Activated CD4-positive, alpha-beta memory T cell treated with anti-CD3 and anti-CD28 coated beads, Interleukin-2, amount 10 ng/mL, durations not matched to agents 7 days and 5 days (primary cell): Measurements from ENCODE around the gene KLHL4. TPM values are rescaled to one million over a fixed set of nuclear protein-coding genes. Genes with fewer than 3 reads are reported as not detected.
"Not testable (repeated sequence)": the region's sequence is repeated elsewhere in the genome, so short reads cannot be mapped to it uniquely, and the experiment has no call there.

Experiments used
- CTCF ChIA-PET: fragments of 350-600 bp; sonication (Branson Sonifier 250); formaldehyde crosslinking; loops from one replicate; lab custom pipeline; 2021; ENCODE audit warnings: antibody characterized with exemption, inconsistent platforms; lab: Charles Lee
- POLR2A ChIA-PET: fragments of 350-600 bp; sonication (Branson Sonifier 250); formaldehyde crosslinking; loops from one replicate; lab custom pipeline; 2021; ENCODE audit warnings: antibody characterized with exemption; lab: Charles Lee
- DNase-seq: peaks from one replicate; pipeline ENCODE4 v3.0.0-alpha.2; 2020
- H3K27ac Mint-ChIP-seq: one replicate; pipeline ENCODE4 v1.8.0; 2021; ENCODE audit warnings: mild to moderate bottlenecking, mixed read lengths
- H3K27me3 Mint-ChIP-seq: one replicate; pipeline ENCODE4 v1.8.0; 2021; ENCODE audit warnings: mixed read lengths
- H3K36me3 Mint-ChIP-seq: one replicate; pipeline ENCODE4 v1.8.0; 2021; ENCODE audit warnings: low read depth, mixed read lengths
- H3K4me1 Mint-ChIP-seq: one replicate; pipeline ENCODE4 v1.8.0; 2021; ENCODE audit warnings: mixed read lengths
- H3K4me3 Mint-ChIP-seq: one replicate; pipeline ENCODE4 v1.8.0; 2021; ENCODE audit warnings: mild to moderate bottlenecking, mixed read lengths
- H3K9me3 Mint-ChIP-seq: one replicate; pipeline ENCODE4 v1.8.0; 2021; ENCODE audit warnings: mixed read lengths
- total RNA-seq, 2 experiments: library from RNA; stranded (reverse); gene quantifications; one replicate each; pipeline ENCODE4 v1.2.3, GENCODE V29; 2021

Gene KLHL4
- total RNA-seq, 2 experiments from 2014 or later, result 0.05 to 0.08 TPM

GRCh38 chrX:87688113-87688748 lies 170.6 kb downstream of the KLHL4 start:
- H3K27ac Mint-ChIP-seq, H3K9me3 Mint-ChIP-seq, H3K4me1 Mint-ChIP-seq, H3K27me3 Mint-ChIP-seq, CTCF ChIA-PET, H3K4me3 Mint-ChIP-seq, H3K36me3 Mint-ChIP-seq, POLR2A ChIA-PET, DNase-seq: not testable (repeated sequence)

- H3K4me3 Mint-ChIP-seq, H3K9me3 Mint-ChIP-seq, POLR2A ChIA-PET, H3K4me1 Mint-ChIP-seq, H3K27me3 Mint-ChIP-seq, H3K36me3 Mint-ChIP-seq, DNase-seq, CTCF ChIA-PET, H3K27ac Mint-ChIP-seq: not testable (repeated sequence)
Measured at GRCh38 chrX:87689218-87689617, 171.6 kb downstream of the KLHL4 start.

- Mint-ChIP-seq H3K27ac (no peak overlapping the region), H3K4me1 (no peaks in the 10 kb centered on the region)
- CTCF ChIA-PET, result no interaction called here
Measured at GRCh38 chrX:87693204-87693603, 175.6 kb downstream of the KLHL4 start.

GRCh38 chrX:87697409-87697808 lies 179.8 kb downstream of the KLHL4 start:
- no peaks in the 10 kb centered on the region for H3K27me3 Mint-ChIP-seq
- H3K36me3 Mint-ChIP-seq, result no peaks in the 10 kb centered on the region
- POLR2A ChIA-PET, result no interaction called here
- H3K9me3 Mint-ChIP-seq, result no peaks in the 10 kb centered on the region
- no peak overlapping the region for H3K27ac Mint-ChIP-seq
- CTCF ChIA-PET, result no interaction called here
- no peak overlapping the region for H3K4me3 Mint-ChIP-seq
- DNase-seq, result no peak
- no peaks in the 10 kb centered on the region for H3K4me1 Mint-ChIP-seq

More at GRCh38 chrX:87693204-87693603, 175.6 kb downstream of the KLHL4 start:
- H3K9me3 Mint-ChIP-seq, result no peaks in the 10 kb centered on the region
- POLR2A ChIA-PET, result no interaction called here
- H3K4me3 Mint-ChIP-seq, result no peak overlapping the region
- H3K36me3 Mint-ChIP-seq, result no peaks in the 10 kb centered on the region
- no peaks in the 10 kb centered on the region for H3K27me3 Mint-ChIP-seq
- no peak for DNase-seq

GRCh38 chrX:87702795-87703194 lies 185.2 kb downstream of the KLHL4 start:
- Mint-ChIP-seq H3K27me3 (no peaks in the 10 kb centered on the region), H3K4me3 (no peak overlapping the region), H3K4me1 (no peaks in the 10 kb centered on the region), H3K9me3 (peaks cover 2% of the 10 kb centered on the region), H3K36me3 (no peaks in the 10 kb centered on the region), H3K27ac (no peak overlapping the region)
- ChIA-PET CTCF (no interaction called here), POLR2A (no interaction called here)
- no peak for DNase-seq

GRCh38 chrX:87703469-87703868 lies 185.9 kb downstream of the KLHL4 start:
- H3K4me1 Mint-ChIP-seq, H3K27me3 Mint-ChIP-seq, DNase-seq, POLR2A ChIA-PET, H3K27ac Mint-ChIP-seq, H3K9me3 Mint-ChIP-seq, CTCF ChIA-PET, H3K4me3 Mint-ChIP-seq, H3K36me3 Mint-ChIP-seq: not testable (repeated sequence)

GRCh38 chrX:87706134-87706533 lies 188.5 kb downstream of the KLHL4 start:
- no peak for DNase-seq
- no peaks in the 10 kb centered on the region for H3K36me3 Mint-ChIP-seq
- POLR2A ChIA-PET, result no interaction called here
- H3K27ac Mint-ChIP-seq, result no peak overlapping the region
- CTCF ChIA-PET, result no interaction called here
- H3K9me3 Mint-ChIP-seq, result peaks cover 2% of the 10 kb centered on the region
- H3K27me3 Mint-ChIP-seq, result no peaks in the 10 kb centered on the region
- no peaks in the 10 kb centered on the region for H3K4me1 Mint-ChIP-seq
- H3K4me3 Mint-ChIP-seq, result no peak overlapping the region

GRCh38 chrX:87710580-87710979 lies 193.0 kb downstream of the KLHL4 start:
- Mint-ChIP-seq H3K27ac (no peak overlapping the region), H3K4me1 (no peaks in the 10 kb centered on the region), H3K27me3 (no peaks in the 10 kb centered on the region), H3K36me3 (no peaks in the 10 kb centered on the region), H3K4me3 (no peak overlapping the region), H3K9me3 (peaks cover 2% of the 10 kb centered on the region)
- DNase-seq, result no peak
- ChIA-PET POLR2A (no interaction called here), CTCF (no interaction called here)
